ENCODE measurements around the gene DIP2A.
"Not testable (repeated sequence)": the region's sequence is repeated elsewhere in the genome, so short reads cannot be mapped to it uniquely, and the experiment has no call there.

DIP2A gene

GRCh38 chr21:46554431-46555224 is 95.9 kb downstream of the DIP2A start:
- DNase-seq (ENCODE audit: low read depth in 2 of 2, low spot score in 1 of 2), result no peak

DNA sequence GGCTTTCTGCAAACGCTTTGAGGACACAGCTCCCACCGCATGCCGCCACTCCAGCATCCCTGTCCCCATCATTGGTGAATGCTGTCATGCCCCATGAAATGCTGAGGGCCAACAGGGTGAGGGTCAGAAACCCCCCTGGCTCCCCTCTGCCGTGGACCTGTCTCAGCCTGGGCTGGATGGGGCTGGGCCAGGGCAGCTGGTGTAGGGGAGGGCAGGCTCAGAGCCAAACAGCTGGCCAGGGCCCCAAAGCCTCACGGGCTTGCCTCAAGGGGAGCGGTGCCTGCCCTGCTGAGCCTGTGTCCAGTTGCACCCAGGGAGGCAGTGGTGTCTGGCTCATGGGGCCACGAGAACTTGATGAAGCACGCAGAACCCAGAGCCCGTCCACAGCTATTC is 96.5 kb downstream of the DIP2A start:
- no peak for DNase-seq (ENCODE audit: low read depth in 2 of 2, low spot score in 1 of 2)

- DNase-seq (ENCODE audit: low read depth in 2 of 2, low spot score in 1 of 2), result no peak
Observed at GRCh38 chr21:46555678-46556077, 97.0 kb downstream of the DIP2A start.

DNA sequence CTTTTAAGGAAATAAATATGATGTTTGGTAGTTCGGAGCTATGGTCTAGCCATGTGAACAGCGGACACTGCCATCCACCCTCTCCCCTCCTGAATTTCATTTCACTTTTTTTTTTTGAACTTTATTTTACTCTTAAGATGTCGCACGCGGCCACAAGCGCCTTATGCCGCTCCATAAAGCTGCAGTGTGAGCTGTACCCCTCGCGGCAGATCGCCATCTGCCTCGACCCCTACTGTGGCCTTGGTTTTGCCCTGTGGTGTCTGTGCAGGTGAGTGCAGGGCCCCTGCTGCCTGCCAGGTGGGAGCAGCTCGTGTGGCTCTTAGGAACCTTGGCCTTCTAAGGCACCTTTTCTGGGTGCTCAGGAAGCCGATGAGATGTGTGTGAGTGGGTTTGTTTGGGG is 98.1 kb downstream of the DIP2A start:
- no peak for DNase-seq (ENCODE audit: low read depth in 2 of 2, low spot score in 1 of 2)

DNA sequence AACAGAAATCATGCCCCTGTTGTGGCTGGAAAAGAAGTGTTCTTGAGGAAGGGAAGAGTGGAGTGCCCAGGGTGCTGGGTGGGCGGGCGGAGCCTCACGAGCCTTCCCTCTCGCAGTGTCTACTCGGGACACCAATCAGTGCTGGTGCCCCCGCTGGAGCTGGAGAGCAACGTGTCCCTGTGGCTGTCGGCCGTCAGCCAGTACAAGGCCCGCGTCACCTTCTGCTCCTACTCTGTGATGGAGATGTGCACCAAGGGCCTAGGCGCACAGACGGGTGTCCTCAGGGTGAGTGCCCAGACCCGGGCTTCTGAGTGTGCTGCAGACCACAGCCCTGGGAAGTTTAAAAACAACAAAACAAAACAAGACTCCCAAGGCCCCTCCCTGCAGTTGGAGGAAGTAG is 98.8 kb downstream of the DIP2A start:
- no peak for DNase-seq (ENCODE audit: low read depth in 2 of 2, low spot score in 1 of 2)

DNA sequence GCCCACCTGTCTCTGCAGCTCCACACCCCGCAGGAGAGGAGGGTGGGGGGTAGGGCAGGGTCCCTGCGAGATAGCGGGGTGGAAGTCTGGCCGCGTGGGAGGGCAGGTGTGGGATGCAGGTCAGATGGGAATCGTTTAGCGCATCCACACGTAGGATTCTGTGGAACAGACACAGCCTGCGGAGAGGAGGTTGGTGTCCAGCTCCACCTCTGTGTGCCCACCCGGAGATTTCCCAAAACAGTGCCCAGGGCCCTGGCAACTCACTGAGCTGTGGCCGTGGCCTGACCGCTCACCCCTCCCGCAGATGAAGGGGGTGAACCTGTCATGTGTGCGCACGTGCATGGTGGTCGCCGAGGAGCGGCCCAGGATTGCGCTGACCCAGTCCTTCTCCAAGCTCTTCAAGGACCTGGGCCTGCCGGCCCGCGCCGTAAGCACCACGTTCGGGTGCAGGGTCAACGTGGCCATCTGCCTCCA is 99.3 kb downstream of the DIP2A start:
- no peak for DNase-seq (ENCODE audit: low read depth in 2 of 2, low spot score in 1 of 2)

DNA sequence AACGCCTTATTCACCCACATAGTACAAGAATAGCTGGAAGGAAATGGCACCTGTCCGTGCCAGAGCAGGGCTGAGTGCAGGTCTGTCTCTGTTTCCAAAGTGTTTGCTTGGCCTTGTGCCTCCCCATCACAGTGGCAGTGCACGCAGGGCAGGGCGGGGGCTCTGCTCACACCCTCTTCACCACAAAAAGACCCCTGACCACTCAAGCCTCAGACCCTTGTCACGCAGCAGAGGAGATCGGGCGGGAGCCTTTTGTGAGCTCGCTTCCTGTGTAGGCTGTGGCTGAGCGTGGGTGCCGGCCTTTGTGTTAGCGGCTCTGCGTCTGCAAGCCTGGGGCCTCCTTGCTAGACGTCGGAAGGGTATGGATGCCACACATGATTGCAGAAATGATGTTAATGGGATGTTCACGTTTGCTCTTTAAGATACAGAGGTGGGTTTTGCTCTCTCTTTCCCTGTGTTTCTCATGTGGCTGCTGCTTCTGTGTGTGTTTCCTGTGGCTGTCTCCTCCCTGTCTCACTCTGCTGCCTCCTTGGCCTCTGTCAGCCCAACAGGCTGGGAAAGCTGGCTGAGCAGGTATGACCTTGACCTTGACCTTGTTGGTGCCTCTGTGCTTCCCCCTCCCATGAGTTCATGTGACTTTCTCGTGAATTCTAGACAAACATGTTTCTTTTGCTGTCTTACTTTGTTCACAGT is 100.7 kb downstream of the DIP2A start:
- peak; percentile 38 to 39 for DNase-seq (ENCODE audit: low read depth in 2 of 2, low spot score in 1 of 2)

GRCh38 chr21:46560568-46561444 is 102.1 kb downstream of the DIP2A start:
- DNase-seq (ENCODE audit: low read depth in 2 of 2, low spot score in 1 of 2), result no peak

GRCh38 chr21:46561445-46562090 is 102.9 kb downstream of the DIP2A start:
- no peak for DNase-seq (ENCODE audit: low read depth in 2 of 2, low spot score in 1 of 2)

DNA sequence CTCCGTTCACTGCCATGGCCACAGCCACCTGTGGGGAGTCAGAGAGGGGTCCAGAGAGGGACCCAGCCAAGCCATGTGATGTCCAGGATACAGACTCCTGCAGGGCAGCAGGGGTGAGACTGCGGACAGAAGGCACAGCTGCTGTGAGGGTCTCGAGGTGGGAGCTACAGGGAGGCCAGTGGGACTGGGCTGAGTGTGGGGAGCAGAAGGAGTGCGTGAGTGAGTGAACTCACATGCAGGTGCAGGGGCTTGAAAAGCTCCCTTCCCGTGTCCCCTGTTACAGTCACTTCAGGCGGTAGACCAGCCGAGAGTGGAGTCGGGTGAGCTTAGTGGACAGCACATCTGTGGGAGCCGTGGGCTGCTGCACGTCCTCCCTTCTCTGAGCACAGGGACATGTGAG is 103.8 kb downstream of the DIP2A start:
- no peak for DNase-seq (ENCODE audit: low read depth in 2 of 2, low spot score in 1 of 2)

GRCh38 chr21:46562964-46563607 is 104.4 kb downstream of the DIP2A start:
- DNase-seq (ENCODE audit: low read depth in 2 of 2, low spot score in 1 of 2), result no peak

GRCh38 chr21:46564391-46564790 is 105.7 kb downstream of the DIP2A start:
- no peak for DNase-seq (ENCODE audit: low read depth in 2 of 2, low spot score in 1 of 2)

DNA sequence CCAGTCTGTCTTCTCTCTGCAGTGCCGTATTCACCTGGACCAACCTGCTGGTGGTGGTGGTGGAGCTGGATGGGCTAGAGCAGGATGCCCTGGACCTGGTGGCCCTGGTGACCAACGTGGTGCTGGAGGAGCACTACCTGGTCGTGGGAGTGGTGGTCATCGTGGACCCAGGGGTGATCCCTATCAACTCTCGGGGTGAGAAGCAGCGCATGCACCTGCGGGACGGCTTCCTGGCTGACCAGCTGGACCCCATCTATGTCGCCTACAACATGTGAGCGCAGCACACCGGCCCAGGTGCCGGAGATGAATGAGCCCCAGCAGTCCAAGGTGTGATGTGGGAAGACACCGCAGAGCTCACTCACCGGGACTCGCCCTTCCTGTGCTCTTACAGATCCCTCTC is 108.7 kb downstream of the DIP2A start:
- no peak for DNase-seq (ENCODE audit: low read depth in 2 of 2, low spot score in 1 of 2)

DNA sequence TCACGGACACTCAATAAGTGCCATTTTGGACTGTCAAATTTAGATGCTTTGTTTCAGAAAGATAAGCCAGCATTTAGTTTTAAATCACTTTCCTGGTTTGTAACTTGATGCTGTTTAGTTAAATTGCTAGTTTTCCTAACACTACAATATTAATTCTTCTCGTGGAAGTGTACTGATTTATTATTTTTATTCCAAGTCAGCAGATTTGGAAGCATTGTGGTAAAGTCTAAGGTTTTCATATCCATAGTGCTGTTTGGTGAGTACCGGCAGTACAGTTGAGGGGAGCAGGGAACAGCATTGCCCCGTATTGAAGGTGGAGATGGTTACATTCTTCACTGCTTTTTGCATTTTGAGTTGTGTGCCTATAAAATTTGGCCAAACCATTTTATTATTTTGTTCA is 109.9 kb downstream of the DIP2A start:
- no peak for DNase-seq (ENCODE audit: low read depth in 2 of 2, low spot score in 1 of 2)

- DNase-seq (ENCODE audit: low read depth in 2 of 2, low spot score in 1 of 2), result no peak
Observed at GRCh38 chr21:46569081-46569480, 110.4 kb downstream of the DIP2A start.

- DNase-seq (ENCODE audit: low read depth in 2 of 2, low spot score in 1 of 2), result no peak
Observed at GRCh38 chr21:46570119-46570518, 111.4 kb downstream of the DIP2A start.

- DNase-seq (ENCODE audit: low read depth in 2 of 2, low spot score in 1 of 2), result no peak
Observed at GRCh38 chr21:46570631-46571030, 111.9 kb downstream of the DIP2A start.

DNA sequence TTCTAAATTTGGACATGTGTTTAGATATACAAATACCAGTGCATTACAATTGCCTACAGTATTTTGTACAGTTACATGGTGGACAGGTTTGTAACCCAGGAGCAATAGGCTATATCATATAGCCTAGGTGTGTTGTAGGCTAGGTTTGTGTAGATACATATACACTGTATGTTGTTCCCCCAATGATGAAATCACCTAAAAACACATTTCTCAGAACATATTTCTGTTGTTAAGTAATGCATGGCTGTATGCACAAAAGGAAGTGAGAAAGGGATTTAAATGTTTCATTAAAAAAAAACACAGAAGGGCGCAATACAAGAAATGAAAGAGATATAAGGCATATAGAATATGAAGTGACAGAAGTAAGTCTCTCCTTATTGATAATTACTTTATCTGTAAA is 114.2 kb downstream of the DIP2A start:
- DNase-seq (ENCODE audit: low read depth in 2 of 2, low spot score in 1 of 2), result no peak

DNA sequence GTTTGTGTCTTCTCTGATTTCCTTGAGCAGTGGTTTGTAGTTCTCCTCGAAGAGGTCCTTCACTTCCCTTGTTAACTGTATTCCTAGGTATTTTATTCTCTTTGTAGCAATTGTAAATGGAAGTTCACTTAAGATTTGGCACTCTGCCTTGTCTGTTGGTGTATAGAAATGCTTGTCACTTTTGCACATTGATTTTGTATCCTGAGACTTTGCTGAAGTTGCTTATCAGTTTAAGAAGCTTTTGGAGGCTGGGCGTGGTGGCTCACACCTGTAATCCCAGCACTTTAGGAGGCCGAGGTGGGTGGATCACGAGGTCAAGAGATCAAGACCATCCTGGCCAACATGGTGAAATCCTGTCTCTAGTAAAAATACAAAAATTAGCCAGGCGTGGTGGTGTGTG is 119.1 kb downstream of the DIP2A start:
- not testable (repeated sequence) for DNase-seq (ENCODE audit: low read depth in 2 of 2, low spot score in 1 of 2)

GRCh38 chr21:46579394-46579793 is 120.7 kb downstream of the DIP2A start:
- not testable (repeated sequence) for DNase-seq (ENCODE audit: low read depth in 2 of 2, low spot score in 1 of 2)

Measured in stimulated activated CD8-positive, alpha-beta memory T cell treated with anti-CD3 and anti-CD28 coated beads, Interleukin-4, amount 100 ng/mL, for 4 hours (primary cell).